GM21717 (cell line): ENCODE results near the gene MYL6.
"Not testable (repeated sequence)": the region's sequence is repeated elsewhere in the genome, so short reads cannot be mapped to it uniquely, and the experiment has no call there.

Experiments
- ATAC-seq: cut with Tn5 transposase; IDR thresholded peaks from one replicate; pipeline ENCODE4 v1.9.1; 2021; ENCODE audit warnings: mild to moderate bottlenecking, moderate library complexity; ENCODE audit not compliant: unreplicated experiment

MYL6 gene

DNA sequence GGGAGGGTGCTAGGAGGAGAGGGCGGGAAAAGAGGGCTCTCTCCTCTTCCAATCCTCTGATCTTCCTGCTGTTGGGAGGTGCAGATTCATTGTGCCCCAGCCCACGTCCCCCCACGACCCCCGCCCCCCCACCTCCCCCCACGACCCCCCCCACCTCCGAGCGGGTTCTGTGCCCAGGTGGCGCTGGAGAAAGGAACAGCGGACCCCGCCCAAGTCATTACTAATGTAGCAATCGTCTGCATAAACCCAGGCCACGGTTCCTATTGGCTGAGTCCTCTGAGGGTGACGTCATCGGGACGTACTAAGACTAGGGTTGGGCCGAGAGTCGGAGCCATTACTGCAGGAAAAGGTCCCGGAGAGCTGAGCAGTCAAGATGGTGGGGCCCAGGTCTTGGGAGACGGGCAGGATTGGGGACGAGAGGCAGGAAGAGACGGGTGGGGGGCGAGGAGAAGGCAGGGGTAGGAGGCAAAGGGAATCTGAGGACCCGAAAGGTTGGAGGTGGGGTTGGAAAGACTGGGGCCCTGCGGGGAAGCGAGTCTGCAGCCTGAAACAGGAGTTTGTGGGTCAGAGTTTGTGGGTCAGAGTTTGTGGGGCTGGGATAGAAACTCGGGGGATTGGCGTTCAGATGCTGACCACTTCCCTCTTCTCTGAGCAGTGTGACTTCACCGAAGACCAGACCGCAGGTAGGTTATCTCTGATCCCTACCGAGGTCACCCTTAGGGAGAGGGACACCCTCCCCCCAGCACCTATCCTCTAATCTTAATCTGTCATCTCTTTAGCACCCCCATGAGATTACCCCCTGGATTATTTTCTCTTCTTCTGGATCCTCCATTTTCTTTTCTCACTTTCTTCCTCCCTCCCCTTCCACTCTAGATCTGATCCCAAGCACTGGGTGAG is at the start of gene MYL6:
Gene MYL6 (plus strand): TSS at position 331 of the 897 bp plus-strand sequence. CDS start 43 bp downstream, at position 374.
- ATAC-seq = peak; percentile 69

DNA sequence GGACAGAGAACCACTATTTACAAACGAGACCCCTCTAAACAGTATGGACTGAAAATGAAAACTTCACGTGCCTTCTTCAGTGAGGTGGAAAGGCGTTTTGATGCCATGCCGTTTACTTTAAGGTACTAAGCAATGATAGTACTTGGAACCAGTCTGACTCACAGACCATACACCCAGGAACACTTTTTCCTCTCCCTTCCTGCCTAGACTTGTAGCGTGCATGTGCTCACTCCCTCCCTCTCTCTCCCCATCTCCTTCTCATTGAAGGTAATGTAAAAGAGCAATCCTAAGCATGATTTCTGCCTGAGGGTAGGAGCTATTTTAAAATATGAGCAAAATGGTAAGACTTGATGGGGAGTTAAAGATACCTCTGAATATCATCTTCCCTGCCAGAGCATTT is 47.6 kb upstream of the MYL6 start:
- no peak for ATAC-seq

DNA sequence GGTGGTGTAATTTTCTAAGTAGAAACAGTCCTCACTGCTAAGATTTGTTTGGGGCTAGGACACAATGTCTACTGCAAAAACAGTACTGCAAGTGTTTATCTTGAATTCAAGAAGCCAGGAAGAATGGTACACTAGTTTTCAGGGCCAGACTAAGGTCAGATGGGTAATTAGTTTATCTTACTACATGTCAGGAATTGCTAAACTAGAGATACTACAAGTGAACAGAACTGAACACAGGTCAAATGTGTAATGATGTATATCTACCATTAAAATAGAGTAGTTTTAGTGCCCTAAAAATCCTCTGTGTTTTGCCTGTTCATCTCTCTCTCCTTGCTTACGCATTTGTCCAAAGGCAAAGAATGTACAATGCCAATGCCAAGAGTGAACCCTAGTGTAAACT is 44.1 kb upstream of the MYL6 start:
- no peak for ATAC-seq

DNA sequence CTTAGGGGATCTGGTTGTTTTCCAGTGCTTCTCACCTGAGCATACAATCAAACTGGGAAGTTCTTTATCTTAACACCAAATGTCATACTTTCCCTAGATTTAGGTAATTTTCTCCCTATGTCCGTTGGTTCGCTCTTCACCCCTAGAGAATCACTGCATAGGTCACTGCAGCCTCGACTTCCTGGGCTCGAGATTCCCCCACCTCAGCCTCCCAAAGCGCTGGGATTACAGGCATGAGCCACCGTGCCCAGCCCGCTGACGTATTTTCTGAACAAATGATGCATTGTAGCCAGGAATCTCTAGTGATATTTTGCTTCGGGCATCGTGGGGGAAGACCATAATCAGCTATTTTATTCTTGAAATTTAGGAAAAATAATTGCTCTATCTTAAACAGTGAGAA is 42.8 kb upstream of the MYL6 start:
- ATAC-seq = no peak

DNA sequence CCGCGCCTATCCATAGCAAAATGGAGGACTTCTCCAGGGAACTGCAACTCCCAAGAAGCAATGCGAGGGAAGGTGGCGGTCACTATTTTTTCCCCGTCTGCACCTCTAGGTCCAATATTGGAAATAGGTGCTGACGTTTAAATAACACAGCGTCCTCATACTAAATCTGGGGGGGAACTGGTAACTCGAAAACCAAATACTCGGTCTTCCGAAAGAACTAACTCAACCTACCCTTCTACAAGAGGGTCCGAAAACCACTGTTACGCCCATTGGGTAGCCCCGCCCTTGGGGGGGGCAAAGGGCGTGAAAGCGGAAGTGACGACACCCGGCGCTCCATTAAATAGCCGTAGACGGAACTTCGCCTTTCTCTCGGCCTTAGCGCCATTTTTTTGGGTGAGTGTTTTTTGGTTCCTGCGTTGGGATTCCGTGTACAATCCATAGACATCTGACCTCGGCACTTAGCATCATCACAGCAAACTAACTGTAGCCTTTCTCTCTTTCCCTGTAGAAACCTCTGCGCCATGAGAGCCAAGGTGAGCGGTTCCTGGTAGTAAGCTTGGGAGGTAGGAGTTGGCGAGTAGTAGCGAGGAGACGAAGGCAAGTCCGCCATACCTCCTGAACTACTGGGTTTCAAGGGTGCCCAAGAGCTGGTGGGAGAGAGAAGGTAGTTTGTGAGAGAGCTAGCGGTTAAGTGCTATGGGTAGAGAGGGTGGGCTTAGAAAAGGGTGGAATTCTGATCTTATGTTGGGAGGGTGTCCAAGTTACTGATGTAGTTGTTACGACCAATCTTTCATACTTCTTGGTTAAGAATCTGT is 41.7 kb upstream of the MYL6 start, which contains the start of gene RPL41:
Gene RPL41 (plus strand): TSS at position 367 of the 815 bp plus-strand sequence.
- peak; percentile 45 for ATAC-seq

DNA sequence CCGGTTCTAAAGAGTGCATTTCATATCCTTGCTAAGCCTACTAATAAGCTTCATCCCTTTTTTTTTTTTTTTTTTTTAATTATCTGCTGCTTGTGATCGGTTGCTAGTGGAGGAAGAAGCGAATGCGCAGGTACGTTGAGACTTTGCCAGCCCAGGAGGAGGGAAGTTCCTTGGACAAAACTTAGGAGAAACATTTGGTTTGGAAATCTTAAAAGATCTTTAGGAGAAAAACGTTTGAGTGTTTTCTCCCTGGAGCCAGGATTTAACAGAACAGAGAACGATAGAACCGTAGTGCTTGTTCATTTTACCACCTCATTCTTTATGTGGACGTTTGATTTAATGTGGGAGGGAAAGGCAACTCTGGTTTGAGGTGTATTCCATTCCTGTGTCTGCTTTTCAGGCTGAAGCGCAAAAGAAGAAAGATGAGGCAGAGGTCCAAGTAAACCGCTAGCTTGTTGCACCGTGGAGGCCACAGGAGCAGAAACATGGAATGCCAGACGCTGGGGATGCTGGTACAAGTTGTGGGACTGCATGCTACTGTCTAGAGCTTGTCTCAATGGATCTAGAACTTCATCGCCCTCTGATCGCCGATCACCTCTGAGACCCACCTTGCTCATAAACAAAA is 41.0 kb upstream of the MYL6 start:
- not testable (repeated sequence) for ATAC-seq

DNA sequence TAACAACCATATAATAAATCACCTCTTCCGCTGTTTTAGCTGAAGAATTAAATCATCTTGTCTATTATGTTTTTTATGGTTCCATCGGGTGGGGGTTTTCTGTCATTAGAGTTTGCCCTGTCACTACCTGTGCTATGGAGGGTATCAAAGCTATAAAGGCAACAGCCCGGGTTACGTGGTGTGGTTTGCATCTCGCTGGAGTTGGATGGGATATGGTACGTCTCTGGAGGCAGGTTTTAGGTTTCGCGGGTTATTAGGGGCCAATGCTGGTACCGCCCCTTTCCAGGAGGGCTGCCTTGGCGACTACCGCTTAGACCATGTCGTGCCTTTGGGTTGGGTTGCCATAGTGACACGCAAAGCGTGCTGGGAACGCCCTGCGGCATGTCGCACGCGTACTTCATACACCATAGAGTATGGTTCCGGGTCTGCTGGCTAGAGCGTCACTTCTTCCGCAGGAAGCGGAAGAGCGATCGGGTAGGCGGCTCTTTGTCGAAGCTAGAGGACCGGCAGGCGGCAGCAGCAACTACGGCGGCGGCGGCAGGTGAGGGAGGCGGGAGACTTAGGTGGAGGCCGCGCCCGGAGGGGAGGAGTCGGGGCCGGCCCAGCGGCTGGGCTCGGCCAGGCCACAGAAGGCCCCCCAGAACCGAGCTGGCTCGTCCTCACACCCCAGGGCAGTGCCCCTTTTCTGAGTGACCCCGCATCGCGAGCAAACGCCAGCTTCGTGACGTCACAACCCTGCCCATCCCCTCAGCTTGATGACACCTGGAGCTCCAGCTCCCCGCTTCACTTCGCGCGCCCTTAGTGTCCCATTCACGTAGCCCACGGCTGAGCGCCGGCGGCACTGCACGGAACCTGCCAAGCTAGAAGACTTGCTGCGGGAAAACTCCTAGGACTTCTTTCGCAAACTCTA is 40.1 kb upstream of the MYL6 start, which contains the start of gene ZC3H10:
Gene ZC3H10 (plus strand): TSS at position 489 of the 910 bp plus-strand sequence. CDS start 2,297 bp downstream, outside the sequence.
- ATAC-seq = peak; percentile 80

DNA sequence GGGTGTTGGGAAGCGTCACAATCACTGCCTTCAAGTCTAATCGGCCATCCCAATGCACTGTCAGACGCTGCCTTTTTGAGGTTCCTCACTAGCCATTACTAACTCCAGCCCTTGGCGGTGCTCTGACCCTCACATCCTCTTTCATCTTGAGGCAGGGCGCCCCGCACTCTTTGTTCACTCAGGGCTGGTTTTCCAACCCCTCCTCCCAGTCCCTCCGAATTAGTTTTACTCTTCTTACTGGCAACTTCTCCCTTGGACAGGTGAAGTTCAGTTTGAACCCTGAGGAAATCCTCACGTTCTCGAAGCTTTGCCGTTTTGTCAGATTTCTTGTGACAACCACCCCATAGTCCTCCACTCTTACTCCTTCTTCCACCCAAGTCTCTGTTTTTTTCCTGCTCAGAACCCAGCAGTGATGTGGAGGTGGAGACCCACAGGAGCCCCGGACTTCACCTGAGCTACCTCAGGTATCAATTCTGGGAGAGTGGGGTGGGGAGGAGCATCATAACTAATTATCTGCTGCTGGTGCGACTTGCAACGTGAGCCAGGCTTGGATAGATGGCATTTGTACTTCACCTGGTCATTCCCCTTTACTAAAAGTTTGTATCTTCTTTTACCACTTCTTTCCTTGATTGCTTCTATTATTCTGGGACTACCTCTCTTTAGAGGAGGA is 39.3 kb upstream of the MYL6 start:
- ATAC-seq = peak; percentile 2

DNA sequence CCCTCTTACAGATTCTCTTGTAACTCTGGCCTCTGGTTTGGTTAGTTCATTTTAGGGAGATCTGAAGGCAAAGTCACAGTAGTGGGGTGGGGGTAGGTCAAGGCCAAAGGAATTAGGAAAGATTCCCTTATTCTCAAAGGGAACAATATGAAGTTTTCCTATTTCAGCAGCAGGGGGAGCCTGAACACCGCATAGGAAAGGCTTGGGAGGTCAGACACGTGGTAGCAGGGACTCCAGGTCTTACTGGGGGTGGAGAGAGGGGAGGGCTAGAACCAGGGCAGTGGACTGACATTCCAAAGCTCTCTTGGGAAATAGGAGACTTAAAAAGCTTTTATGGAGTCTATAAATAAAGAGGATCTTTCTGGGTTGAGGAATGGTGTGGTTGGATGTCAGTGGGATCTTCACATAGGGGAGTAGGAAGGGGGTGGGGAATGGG is 38.8 kb upstream of the MYL6 start:
- ATAC-seq = no peak

DNA sequence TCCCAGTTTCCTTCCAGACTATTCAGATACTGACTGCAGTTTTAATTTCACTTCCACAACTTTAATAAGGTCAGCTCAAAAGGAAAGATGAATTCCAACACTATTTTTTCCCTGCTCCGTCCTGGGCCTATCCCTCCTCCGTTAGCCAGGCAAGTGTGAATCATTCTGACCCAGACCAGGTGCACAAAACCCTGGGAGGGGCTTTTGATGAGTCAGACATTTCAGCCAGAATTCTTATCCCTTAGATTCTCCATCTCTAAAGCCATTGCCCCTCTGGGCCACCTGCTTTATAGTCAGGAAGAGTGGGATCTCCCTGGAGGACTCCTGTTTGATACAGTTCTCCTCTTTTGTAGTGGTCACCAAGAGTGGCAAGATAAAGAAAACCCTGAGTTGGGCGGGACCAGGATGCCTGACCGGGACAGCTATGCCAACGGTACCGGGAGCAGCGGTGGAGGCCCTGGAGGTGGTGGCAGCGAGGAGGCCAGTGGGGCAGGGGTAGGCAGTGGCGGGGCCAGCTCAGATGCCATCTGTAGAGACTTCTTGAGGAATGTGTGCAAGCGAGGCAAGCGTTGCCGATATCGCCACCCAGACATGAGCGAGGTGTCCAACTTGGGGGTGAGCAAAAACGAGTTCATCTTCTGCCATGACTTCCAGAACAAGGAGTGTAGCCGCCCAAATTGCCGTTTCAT is 37.9 kb upstream of the MYL6 start:
- no peak for ATAC-seq

DNA sequence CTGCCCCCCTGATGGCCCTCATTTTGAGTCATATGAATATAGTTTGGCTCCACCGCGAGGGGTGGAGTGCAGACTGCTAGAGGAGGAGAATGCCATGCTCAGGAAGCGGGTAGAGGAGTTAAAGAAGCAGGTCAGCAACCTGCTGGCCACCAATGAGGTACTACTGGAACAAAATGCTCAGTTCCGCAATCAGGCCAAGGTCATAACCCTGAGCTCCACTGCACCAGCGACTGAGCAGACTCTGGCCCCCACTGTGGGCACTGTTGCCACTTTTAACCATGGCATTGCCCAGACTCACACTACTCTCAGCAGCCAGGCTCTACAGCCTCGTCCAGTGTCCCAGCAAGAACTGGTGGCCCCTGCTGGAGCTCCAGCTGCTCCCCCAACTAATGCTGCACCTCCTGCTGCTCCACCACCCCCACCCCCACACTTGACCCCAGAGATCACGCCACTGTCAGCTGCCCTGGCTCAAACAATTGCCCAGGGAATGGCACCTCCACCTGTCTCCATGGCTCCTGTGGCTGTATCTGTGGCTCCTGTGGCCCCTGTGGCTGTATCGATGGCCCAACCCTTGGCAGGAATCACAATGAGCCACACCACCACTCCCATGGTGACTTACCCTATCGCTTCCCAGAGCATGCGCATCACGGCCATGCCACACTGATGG is 36.8 kb upstream of the MYL6 start:
- ATAC-seq = no peak

DNA sequence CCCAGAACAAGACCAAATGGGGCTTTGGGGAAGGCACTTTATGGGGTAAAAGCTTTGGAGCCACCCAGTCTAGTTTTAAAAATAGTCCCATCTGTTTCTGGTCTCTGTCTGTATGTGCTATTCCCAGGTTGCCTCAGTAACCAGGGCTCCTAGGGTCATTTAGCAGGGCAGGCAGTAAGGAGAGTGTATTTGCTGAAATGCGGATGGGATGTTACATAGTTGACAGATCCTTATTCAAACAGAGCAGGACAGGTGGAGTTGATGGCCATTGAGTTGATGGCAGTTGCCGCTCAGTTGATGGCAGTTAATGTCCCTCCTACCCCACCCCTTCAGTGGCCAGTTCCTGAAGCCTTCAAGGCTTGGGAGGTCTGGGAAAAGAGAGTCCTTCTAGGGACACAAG is 35.5 kb upstream of the MYL6 start:
- no peak for ATAC-seq

DNA sequence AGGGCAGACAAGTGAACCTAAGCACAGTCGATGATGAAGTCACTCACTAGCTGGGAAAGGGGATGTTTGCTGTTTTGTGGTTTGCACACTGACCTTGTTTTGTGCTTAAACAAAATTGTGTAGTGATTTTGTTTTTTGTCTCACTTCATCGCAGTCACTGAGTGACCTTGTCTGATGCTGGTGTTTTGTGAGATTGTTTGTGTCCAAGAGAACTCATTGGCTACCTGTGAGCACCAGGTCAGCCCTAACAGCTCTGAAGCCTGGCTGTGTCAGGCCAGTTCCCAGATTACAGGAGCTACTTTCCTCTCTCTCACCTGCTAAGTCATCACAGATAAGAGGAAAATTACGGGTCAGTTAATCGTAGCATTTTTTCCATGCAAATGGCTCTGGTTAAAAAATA is 34.0 kb upstream of the MYL6 start:
- ATAC-seq = no peak

DNA sequence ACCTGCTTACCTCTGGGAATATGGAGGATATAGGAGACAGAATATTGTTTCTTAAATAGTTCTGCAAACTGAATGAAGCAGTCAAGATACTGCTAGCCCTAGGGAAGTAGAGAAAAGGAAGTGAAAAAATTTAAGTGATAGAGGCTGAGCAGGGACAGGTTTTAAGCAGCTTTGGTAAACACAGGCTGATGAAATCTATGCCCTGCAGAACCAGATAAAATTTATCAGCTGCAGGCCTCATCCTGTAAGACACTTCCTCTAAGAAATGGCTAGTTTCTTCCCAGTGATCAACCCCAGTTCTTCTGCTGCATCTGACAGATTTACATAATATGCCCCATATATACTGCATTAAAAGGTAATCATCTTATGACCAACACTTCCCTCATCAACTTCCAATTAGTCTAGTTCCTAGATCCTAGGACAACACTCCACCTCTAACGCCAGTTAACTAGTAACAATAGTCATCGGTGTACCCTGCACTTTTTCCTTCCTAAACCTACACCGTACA is 31.4 kb upstream of the MYL6 start:
- no peak for ATAC-seq

DNA sequence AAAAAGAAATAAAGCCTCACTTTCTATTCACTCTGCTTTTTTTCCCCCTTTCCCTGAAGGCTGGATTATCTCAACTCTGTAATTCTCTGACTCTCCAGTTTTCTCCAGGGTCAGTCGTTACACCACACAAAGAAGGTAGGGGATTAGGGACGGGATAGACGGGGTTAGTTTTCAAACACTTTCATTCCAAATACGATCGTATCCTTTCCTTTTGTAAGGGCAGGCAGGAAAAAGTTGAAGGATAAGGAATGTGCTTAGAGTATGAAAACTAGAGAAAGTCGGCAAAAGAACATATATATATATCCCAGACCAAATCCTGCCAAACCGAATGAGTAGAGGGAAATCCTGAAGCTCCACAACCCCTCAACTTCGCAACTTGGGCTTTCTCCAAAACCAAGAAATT is 30.7 kb upstream of the MYL6 start:
- ATAC-seq = no peak

DNA sequence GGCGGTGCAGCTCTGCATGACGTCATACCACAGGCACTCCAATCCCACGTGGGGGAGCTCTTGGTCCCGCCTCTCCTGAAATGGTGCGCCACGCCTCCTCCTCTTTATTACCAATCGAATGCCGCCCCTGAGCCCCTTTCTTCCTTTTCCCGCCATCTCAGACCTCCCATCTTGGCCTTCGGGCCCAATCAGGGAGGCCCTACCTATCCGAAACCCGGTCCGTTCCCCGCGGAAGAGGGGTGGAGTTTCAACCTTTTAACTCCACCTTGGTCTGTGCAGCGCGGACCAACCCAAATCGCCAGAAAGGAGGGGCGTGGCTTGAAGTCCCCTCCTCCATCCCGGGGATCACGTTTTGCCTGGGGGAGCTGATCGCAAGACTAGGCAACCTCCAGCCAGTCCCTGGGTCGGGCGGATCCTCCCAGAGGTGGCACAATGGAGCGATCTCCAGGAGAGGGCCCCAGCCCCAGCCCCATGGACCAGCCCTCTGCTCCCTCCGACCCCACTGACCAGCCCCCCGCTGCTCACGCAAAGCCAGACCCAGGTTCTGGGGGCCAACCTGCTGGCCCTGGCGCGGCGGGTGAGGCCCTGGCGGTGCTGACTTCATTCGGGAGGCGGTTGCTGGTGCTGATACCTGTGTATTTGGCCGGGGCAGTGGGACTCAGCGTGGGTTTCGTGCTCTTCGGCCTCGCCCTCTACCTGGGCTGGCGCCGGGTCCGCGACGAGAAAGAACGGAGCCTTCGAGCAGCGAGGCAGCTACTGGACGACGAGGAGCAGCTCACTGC is 30.1 kb upstream of the MYL6 start, which contains the start of gene ESYT1:
Gene ESYT1 (plus strand): TSS at position 380 of the 782 bp plus-strand sequence. CDS start 53 bp downstream, at position 433.
- ATAC-seq = peak; percentile 80

DNA sequence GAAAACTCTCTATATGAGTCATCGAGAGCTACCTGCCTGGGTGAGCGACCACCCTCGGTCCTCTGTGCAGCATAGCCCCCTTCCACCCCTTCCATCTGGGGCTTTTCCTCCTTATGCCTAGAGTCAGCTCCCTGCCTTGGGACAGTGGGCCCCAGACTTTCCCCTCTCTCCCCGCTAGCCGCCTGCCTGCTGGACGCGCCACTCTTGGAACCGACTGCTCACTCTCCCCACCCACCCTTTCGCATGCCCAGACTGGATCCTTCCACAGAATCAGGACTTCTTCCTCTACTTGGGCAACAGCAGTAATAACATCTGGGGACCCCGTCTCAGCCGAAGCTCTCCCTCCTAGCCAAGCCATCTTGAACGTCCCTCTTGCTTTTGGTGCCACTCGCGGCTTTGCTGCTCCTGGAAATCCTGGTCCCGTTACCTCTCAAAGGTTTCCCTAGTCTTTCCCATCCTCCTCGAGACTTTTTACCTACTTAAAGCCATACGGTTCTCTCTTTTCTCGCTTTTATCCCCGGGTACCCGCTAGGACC is 29.4 kb upstream of the MYL6 start:
- ATAC-seq = no peak
